C4-2B (cell line): ENCODE measurements around the gene MPPE1.

Experiments used
- ZFX ChIP-seq: fragments of 450-650 bp; IDR thresholded peaks from 2 replicates; pipeline ENCODE4 v1.6.1; 2017
- TF ChIP-seq, protein P1 (sequence below): fragments of 450-650 bp; conservative IDR thresholded peaks from 2 replicates; pipeline ENCODE4 v1.5.1; 2017; ENCODE audit warnings: mild to moderate bottlenecking

DNA sequence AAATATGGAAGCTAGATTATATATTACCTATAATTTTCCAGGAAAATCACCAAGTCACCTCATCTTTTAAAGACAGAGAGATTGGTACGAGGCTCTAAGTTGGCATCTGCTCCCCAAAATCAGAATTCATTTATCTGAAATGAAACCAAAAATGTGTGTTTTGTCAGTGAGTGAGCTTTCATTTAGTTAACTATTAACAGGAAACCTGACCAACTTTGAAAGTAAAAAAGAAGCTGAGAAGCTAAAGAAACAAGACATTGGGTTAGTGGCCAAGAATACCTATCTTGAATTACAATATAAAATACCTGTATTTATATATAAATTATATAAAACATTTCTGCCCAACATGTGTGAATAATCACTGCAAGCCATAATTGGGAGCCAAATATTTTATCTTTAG lies 1.9 kb downstream of the MPPE1 start:
- TF ChIP-seq, protein P1, sequence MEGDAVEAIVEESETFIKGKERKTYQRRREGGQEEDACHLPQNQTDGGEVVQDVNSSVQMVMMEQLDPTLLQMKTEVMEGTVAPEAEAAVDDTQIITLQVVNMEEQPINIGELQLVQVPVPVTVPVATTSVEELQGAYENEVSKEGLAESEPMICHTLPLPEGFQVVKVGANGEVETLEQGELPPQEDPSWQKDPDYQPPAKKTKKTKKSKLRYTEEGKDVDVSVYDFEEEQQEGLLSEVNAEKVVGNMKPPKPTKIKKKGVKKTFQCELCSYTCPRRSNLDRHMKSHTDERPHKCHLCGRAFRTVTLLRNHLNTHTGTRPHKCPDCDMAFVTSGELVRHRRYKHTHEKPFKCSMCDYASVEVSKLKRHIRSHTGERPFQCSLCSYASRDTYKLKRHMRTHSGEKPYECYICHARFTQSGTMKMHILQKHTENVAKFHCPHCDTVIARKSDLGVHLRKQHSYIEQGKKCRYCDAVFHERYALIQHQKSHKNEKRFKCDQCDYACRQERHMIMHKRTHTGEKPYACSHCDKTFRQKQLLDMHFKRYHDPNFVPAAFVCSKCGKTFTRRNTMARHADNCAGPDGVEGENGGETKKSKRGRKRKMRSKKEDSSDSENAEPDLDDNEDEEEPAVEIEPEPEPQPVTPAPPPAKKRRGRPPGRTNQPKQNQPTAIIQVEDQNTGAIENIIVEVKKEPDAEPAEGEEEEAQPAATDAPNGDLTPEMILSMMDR, result no peak
- TF ChIP-seq ZFX, result no peak
